ENCODE results near the gene KCND2. TPM values are rescaled to one million over a fixed set of nuclear protein-coding genes. Genes with fewer than 3 reads are reported as not detected.
"Not testable (repeated sequence)": the region's sequence is repeated elsewhere in the genome, so short reads cannot be mapped to it uniquely, and the experiment has no call there.

Gene KCND2
- total and polyA plus RNA-seq, 2 of the 8 experiments (the other 6 are each of a cell fraction or from before 2014, with no cell fraction given) = 4.6 to 7.7 TPM

- H3K23ac ChIP-seq (ENCODE audit: insufficient read length); CTCF ChIA-PET (ENCODE audit: partially characterized antibody); H3K9me3 ChIP-seq (ENCODE audit: insufficient read depth in 2 of 2, low read depth in 1 of 2, low read length in 1 of 2); H3K4ac ChIP-seq (replicated peaks; ENCODE audit: insufficient read length, low read depth, low read length); H3K9ac ChIP-seq (replicated peaks in 1 of 4; ENCODE audit: extremely low read depth in 1 of 4, low read depth in 3 of 4, low read length in 3 of 4); H3K18ac ChIP-seq (ENCODE audit: extremely low read depth, low read length); H3K4me2 ChIP-seq (ENCODE audit: insufficient read depth in 1 of 2, low read depth in 2 of 2, low read length in 2 of 2); H2BK12ac ChIP-seq (ENCODE audit: low read depth, low read length); H3K23me2 ChIP-seq (ENCODE audit: low read depth, low read length); H3K14ac ChIP-seq (ENCODE audit: insufficient read length); H3K4me1 ChIP-seq (replicated peaks in 1 of 4; ENCODE audit: control insufficient read depth in 3 of 4, insufficient read depth in 4 of 4, low read length in 3 of 4); H3K79me2 ChIP-seq (ENCODE audit: control insufficient read depth in 1 of 2, insufficient read depth in 2 of 2, low read length in 2 of 2); POLR2A ChIA-PET (ENCODE audit: partially characterized antibody); H3K27me3 ChIP-seq (replicated peaks in 1 of 4; ENCODE audit: control insufficient read depth in 3 of 4, extremely low read depth in 1 of 4, insufficient read depth in 3 of 4, low read length in 3 of 4); DNase-seq (ENCODE audit: low read depth in 1 of 2, low spot score in 2 of 2); H4K20me1 ChIP-seq (replicated peaks in 1 of 2; ENCODE audit: control insufficient read depth in 1 of 2, insufficient read depth in 2 of 2, low read length in 2 of 2); H3K36me3 ChIP-seq (ENCODE audit: control insufficient read depth in 2 of 4, insufficient read depth in 4 of 4, low read length in 3 of 4); H2AK5ac ChIP-seq (ENCODE audit: low read depth, low read length); H2AFZ ChIP-seq (ENCODE audit: low read length); H3K79me1 ChIP-seq (ENCODE audit: low read depth, low read length); H4K8ac ChIP-seq (ENCODE audit: extremely low read depth, insufficient read depth, low read length); H2BK15ac ChIP-seq (ENCODE audit: low read length); H2BK5ac ChIP-seq (ENCODE audit: low read depth, low read length); H3K27ac ChIP-seq (ENCODE audit: low read depth, low read length); H2BK20ac ChIP-seq (ENCODE audit: low read length); H3K56ac ChIP-seq (replicated peaks; ENCODE audit: insufficient read length, low read depth, low read length); H4K91ac ChIP-seq (replicated peaks; ENCODE audit: insufficient read length, low read length); H4K5ac ChIP-seq (ENCODE audit: insufficient read length, low read depth, low read length); FAIRE-seq; H2BK120ac ChIP-seq (replicated peaks; ENCODE audit: low read depth, low read length); H3K4me3 ChIP-seq (ENCODE audit: extremely low read depth in 1 of 4, insufficient read depth in 2 of 4, low read depth in 3 of 4, low read length in 4 of 4): not testable (repeated sequence)
- WGBS, 2 experiments (ENCODE audit: extremely low coverage in 1 of 2, insufficient coverage in 1 of 2, insufficient read length in 1 of 2, insufficient replicate concordance in 2 of 2, low coverage in 1 of 2, low lambda C conversion rate in 2 of 2, missing lambda C conversion rate in 1 of 2) = 88% methylated on average over 6 of the region's 10 CpGs; no CpG with 5 or more reads in 1 of the 2 experiments
Measured at GRCh38 chr7:120781924-120782323, 508.9 kb downstream of the KCND2 start.
